ENCODE data around the gene CPEB4. TPM values are rescaled to one million over a fixed set of nuclear protein-coding genes. Genes with fewer than 3 reads are reported as not detected.

Gene CPEB4
- total and polyA plus RNA-seq, 2 experiments from 2014 or later = 6.2 to 11.6 TPM

GRCh38 chr5:173901705-173902104 is 13.6 kb downstream of the CPEB4 start:
- H3K9ac ChIP-seq = no peak overlapping the region
- H3K27me3 ChIP-seq (replicated peaks; ENCODE audit: insufficient read depth) = no peaks in the 10 kb centered on the region
- TF ChIP-seq EZH2phosphoT487 (IDR thresholded peaks at IDR 0.05; ENCODE audit: insufficient read depth, low read depth) = no peak
- no peak for TF ChIP-seq EZH2 (IDR thresholded peaks at IDR 0.05; ENCODE audit: insufficient read depth, poor library complexity, severe bottlenecking)
- H3K4me3 ChIP-seq = no peak overlapping the region
- H3K4me1 ChIP-seq (ENCODE audit: insufficient read depth) = no peaks in the 10 kb centered on the region
- no peak for DNase-seq
- H3K27ac ChIP-seq = no peak overlapping the region
- H2AFZ ChIP-seq = no peak overlapping the region
- in situ Hi-C loops (cut with MboI) = no loop called here
- H4K20me1 ChIP-seq (ENCODE audit: insufficient read depth) = no peaks in the 10 kb centered on the region
- no peaks in the 10 kb centered on the region for H3K36me3 ChIP-seq (ENCODE audit: low read depth)
- no peaks in the 10 kb centered on the region for H3K9me2 ChIP-seq (ENCODE audit: insufficient read depth)
- H3K9me3 ChIP-seq (ENCODE audit: low read depth) = no peaks in the 10 kb centered on the region
- H3K79me2 ChIP-seq (ENCODE audit: insufficient read depth) = peaks cover 100% of the 10 kb centered on the region
- no peaks in the 10 kb centered on the region for H3F3A ChIP-seq (ENCODE audit: insufficient read depth)
- H3K4me2 ChIP-seq (ENCODE audit: unreplicated experiment) = no peak overlapping the region
- 97 to 99% methylated on average over 3 of the region's 3 CpGs for WGBS, 2 experiments (ENCODE audit: low coverage in 1 of 2, low lambda C conversion rate in 2 of 2, missing lambda C conversion rate in 2 of 2)

DNA sequence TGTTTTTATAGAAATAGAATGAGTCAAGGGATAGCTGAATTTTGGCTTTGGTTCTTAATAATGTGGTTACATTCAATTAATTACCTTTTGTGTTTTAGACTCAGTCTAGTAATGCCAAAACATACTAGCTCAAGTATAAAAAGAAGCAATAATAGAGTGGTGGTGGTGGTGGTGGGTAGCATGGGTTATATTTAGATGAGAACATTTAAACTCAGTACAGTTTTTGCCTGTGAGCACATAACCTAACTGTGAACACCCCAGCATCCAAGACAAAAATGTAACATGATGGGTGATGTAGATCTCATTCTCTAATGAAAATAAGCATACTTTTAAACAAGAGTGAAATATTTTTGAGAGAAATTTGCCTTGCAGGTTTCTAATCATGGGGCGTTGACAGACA is 14.2 kb downstream of the CPEB4 start:
- no peaks in the 10 kb centered on the region for H3K9me3 ChIP-seq (ENCODE audit: low read depth)
- in situ Hi-C loops (cut with MboI) = no loop called here
- DNase-seq = no peak
- H3K27me3 ChIP-seq (replicated peaks; ENCODE audit: insufficient read depth) = no peaks in the 10 kb centered on the region
- H3K79me2 ChIP-seq (ENCODE audit: insufficient read depth) = peaks cover 100% of the 10 kb centered on the region
- TF ChIP-seq EZH2 (IDR thresholded peaks at IDR 0.05; ENCODE audit: insufficient read depth, poor library complexity, severe bottlenecking) (no peak), EZH2phosphoT487 (IDR thresholded peaks at IDR 0.05; ENCODE audit: insufficient read depth, low read depth) (no peak)
- H3F3A ChIP-seq (ENCODE audit: insufficient read depth) = 0 out of 2 replicates have a peak, but pooled peaks cover under 1% of the 10 kb centered on the region
- H3K4me1 ChIP-seq (ENCODE audit: insufficient read depth) = peaks cover 2% of the 10 kb centered on the region
- H4K20me1 ChIP-seq (ENCODE audit: insufficient read depth) = no peaks in the 10 kb centered on the region
- H3K27ac ChIP-seq = no peak overlapping the region
- no peaks in the 10 kb centered on the region for H3K9me2 ChIP-seq (ENCODE audit: insufficient read depth)
- no peak overlapping the region for H3K4me2 ChIP-seq (ENCODE audit: unreplicated experiment)
- H3K9ac ChIP-seq = no peak overlapping the region
- H3K4me3 ChIP-seq = no peak overlapping the region
- WGBS, 2 experiments (ENCODE audit: low coverage in 1 of 2, low lambda C conversion rate in 2 of 2, missing lambda C conversion rate in 2 of 2) = 98 to 100% methylated on average over 1 of the region's 1 CpG
- H3K36me3 ChIP-seq (ENCODE audit: low read depth) = no peaks in the 10 kb centered on the region
- no peak overlapping the region for H2AFZ ChIP-seq

- H3K4me2 ChIP-seq (ENCODE audit: unreplicated experiment) = no peak overlapping the region
- H3K27me3 ChIP-seq (replicated peaks; ENCODE audit: insufficient read depth) = no peaks in the 10 kb centered on the region
- no peaks in the 10 kb centered on the region for H3K36me3 ChIP-seq (ENCODE audit: low read depth)
- no peak overlapping the region for H3K9ac ChIP-seq
- H3K4me1 ChIP-seq (ENCODE audit: insufficient read depth) = peaks cover 6% of the 10 kb centered on the region
- in situ Hi-C loops (cut with MboI) = no loop called here
- no peaks in the 10 kb centered on the region for H3K9me3 ChIP-seq (ENCODE audit: low read depth)
- H3K4me3 ChIP-seq = no peak overlapping the region
- TF ChIP-seq EZH2phosphoT487 (IDR thresholded peaks at IDR 0.05; ENCODE audit: insufficient read depth, low read depth) (no peak), EZH2 (IDR thresholded peaks at IDR 0.05; ENCODE audit: insufficient read depth, poor library complexity, severe bottlenecking) (no peak)
- H2AFZ ChIP-seq = no peak overlapping the region
- H3F3A ChIP-seq (ENCODE audit: insufficient read depth) = 0 out of 2 replicates have a peak, but pooled peaks cover 5% of the 10 kb centered on the region
- DNase-seq = no peak
- H4K20me1 ChIP-seq (ENCODE audit: insufficient read depth) = no peaks in the 10 kb centered on the region
- no peak overlapping the region for H3K27ac ChIP-seq
- no peaks in the 10 kb centered on the region for H3K9me2 ChIP-seq (ENCODE audit: insufficient read depth)
- H3K79me2 ChIP-seq (ENCODE audit: insufficient read depth) = peaks cover 100% of the 10 kb centered on the region
These were observed 14.6 kb downstream of the CPEB4 start for GRCh38 chr5:173902743-173903142.

DNA sequence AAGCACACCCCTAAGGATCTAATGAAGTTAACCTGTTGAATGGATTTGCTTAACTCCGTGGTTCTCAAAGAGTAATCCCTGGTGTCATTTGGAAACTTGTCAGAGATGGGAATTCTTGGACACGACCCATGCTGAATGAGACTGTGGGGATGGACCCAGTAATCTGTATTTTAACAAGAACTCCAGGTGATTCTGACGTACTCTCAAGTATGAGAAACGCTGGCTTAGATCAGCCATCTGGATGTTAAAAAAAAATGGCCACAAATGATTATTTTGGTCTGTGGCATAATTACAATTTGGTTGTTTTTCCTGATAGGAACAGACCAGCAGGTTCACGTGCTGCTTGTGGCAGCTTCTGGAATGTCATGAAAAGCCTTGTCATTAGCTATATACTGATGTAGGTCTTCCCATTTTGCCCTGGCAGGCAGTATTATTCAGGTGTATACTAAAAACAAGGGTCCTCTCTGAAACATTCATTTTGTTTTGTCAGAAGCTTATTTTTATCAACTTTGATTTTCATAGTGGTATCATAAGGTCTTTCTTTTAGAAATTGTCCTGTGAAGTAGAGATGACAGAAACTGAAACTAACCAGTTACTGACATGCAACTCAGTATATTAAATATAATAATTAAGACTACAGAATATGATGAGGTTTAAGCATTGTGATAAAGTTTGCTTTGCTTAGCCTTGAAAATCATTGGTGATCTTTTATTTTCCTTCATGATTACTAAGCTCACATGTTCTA is 15.4 kb downstream of the CPEB4 start:
- no peaks in the 10 kb centered on the region for H3K9me3 ChIP-seq (ENCODE audit: low read depth)
- H3K4me3 ChIP-seq = no peak overlapping the region
- no peak overlapping the region for H3K9ac ChIP-seq
- TF ChIP-seq EZH2 (IDR thresholded peaks at IDR 0.05; ENCODE audit: insufficient read depth, poor library complexity, severe bottlenecking) (no peak), EZH2phosphoT487 (IDR thresholded peaks at IDR 0.05; ENCODE audit: insufficient read depth, low read depth) (no peak)
- H3K4me1 ChIP-seq (ENCODE audit: insufficient read depth) = peaks cover 10% of the 10 kb centered on the region
- no peak overlapping the region for H3K4me2 ChIP-seq (ENCODE audit: unreplicated experiment)
- peaks cover 99% of the 10 kb centered on the region for H3K79me2 ChIP-seq (ENCODE audit: insufficient read depth)
- H4K20me1 ChIP-seq (ENCODE audit: insufficient read depth) = no peaks in the 10 kb centered on the region
- no peak for DNase-seq
- no peaks in the 10 kb centered on the region for H3K9me2 ChIP-seq (ENCODE audit: insufficient read depth)
- no peaks in the 10 kb centered on the region for H3K36me3 ChIP-seq (ENCODE audit: low read depth)
- no peak overlapping the region for H2AFZ ChIP-seq
- no peak overlapping the region for H3K27ac ChIP-seq
- 80% methylated on average over 5 of the region's 5 CpGs for WGBS, 2 experiments (ENCODE audit: low coverage in 1 of 2, low lambda C conversion rate in 2 of 2, missing lambda C conversion rate in 2 of 2)
- 0 out of 2 replicates have a peak, but pooled peaks cover 12% of the 10 kb centered on the region for H3F3A ChIP-seq (ENCODE audit: insufficient read depth)
- in situ Hi-C loops (cut with MboI) = no loop called here
- no peaks in the 10 kb centered on the region for H3K27me3 ChIP-seq (replicated peaks; ENCODE audit: insufficient read depth)

Measured in GM23248 (cell line).